ENCODE measurements around the gene PLCB1.

GRCh38 chr20:8851446-8851845 lies 719.4 kb downstream of the PLCB1 start:
- TF ChIP-seq HCFC1 (IDR thresholded peaks at IDR 0.05; ENCODE audit: low read length) (no peak), POLR2A (IDR thresholded peaks at IDR 0.05; ENCODE audit: low read depth, low read length) (no peak), GABPA (IDR thresholded peaks at IDR 0.05; ENCODE audit: low read depth) (no peak)
